ENCODE measurements around the gene CALCOCO1.

DNA sequence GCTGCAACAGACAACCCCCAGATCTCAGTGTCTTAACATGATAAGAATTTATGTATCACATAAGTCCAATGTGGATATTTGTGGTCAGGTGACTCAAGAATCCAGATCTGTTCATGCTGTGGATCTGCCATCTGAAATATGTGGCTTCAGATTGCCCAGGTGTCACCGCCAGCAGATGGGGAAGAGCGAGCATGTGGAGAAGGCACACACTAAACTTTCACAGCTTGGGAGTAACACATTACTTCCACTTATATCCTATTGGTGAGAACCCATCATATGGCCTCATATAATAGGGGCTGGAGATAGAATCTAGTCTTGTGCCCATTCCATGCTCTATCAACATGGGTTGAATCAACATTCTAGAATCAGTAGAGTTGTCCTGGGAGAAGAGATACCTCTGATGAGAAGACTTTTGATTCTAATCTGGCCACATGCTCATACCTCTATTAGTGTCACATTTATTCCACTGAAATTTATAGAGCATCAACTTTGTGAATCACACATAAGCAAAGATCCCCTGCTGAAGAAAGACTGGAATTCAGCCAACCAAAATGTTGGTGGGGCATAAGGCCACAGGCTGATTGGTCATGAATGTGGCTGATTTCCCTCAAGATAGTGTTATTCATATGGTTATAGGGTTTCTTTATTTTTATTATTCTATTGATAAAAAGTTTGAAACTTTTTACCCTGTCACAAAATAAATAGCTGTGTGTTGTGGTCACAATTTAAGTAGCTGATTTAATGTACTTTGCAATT, 6.0 kb upstream of the CALCOCO1 start:
- TF ChIP-seq, protein P1, sequence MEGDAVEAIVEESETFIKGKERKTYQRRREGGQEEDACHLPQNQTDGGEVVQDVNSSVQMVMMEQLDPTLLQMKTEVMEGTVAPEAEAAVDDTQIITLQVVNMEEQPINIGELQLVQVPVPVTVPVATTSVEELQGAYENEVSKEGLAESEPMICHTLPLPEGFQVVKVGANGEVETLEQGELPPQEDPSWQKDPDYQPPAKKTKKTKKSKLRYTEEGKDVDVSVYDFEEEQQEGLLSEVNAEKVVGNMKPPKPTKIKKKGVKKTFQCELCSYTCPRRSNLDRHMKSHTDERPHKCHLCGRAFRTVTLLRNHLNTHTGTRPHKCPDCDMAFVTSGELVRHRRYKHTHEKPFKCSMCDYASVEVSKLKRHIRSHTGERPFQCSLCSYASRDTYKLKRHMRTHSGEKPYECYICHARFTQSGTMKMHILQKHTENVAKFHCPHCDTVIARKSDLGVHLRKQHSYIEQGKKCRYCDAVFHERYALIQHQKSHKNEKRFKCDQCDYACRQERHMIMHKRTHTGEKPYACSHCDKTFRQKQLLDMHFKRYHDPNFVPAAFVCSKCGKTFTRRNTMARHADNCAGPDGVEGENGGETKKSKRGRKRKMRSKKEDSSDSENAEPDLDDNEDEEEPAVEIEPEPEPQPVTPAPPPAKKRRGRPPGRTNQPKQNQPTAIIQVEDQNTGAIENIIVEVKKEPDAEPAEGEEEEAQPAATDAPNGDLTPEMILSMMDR (IDR thresholded peaks at IDR 0.05) = no peak
- TF ChIP-seq POLR2A (IDR thresholded peaks at IDR 0.05) (no peak), EP300 (IDR thresholded peaks at IDR 0.05; ENCODE audit: low read depth) (no peak)

Data from transverse colon (tissue), 3 donors.